ENCODE data around the gene ABCA3. TPM values are rescaled to one million over a fixed set of nuclear protein-coding genes. Genes with fewer than 3 reads are reported as not detected.

The ABCA3 gene
- total and polyA plus RNA-seq, 2 of the 8 experiments (the other 6 are each of a cell fraction or from before 2014, with no cell fraction given) = 5.7 to 7.9 TPM

DNA sequence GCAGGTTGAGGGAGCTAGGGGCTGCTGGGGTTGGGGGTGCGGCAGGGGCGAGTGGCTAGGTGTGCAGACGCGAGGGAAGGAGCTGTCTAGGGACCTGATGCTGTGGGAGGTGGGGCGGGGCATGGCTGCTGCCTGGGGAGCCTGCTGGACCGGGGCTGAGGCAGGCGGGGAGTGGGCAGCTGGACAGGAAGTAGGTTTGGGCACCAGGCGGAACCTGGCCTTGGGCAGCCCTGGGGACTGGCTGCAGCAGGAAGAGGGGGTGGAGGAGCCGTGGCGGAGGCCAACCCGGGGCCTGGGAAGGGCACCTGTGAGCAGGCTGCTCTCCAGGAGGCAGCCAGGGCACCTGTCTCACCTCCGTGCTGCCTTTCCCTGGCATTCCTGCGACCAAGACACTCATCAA lies 110.2 kb downstream of the ABCA3 start:
- Histone ChIP-seq H2BK5ac (ENCODE audit: low read depth, low read length) (no peak overlapping the region), H3K23ac (ENCODE audit: insufficient read length) (no peak overlapping the region), H3K4me1 (replicated peaks in 1 of 4; ENCODE audit: control insufficient read depth in 3 of 4, insufficient read depth in 4 of 4, low read length in 3 of 4) (no peaks in the 10 kb centered on the region), H2BK120ac (replicated peaks; ENCODE audit: low read depth, low read length) (no peak overlapping the region), H3K23me2 (ENCODE audit: low read depth, low read length) (no peaks in the 10 kb centered on the region), H2AK5ac (ENCODE audit: low read depth, low read length) (no peak overlapping the region), H3K4me3 (ENCODE audit: extremely low read depth in 1 of 4, insufficient read depth in 2 of 4, low read depth in 3 of 4, low read length in 4 of 4) (no peak overlapping the region), H3K9ac (replicated peaks in 1 of 4; ENCODE audit: extremely low read depth in 1 of 4, low read depth in 3 of 4, low read length in 3 of 4) (no peak overlapping the region), H4K8ac (ENCODE audit: extremely low read depth, insufficient read depth, low read length) (no peak overlapping the region), H3K9me3 (ENCODE audit: insufficient read depth in 2 of 2, low read depth in 1 of 2, low read length in 1 of 2) (no peaks in the 10 kb centered on the region), H3K14ac (ENCODE audit: insufficient read length) (no peak overlapping the region), H3K18ac (ENCODE audit: extremely low read depth, low read length) (no peak overlapping the region), H4K5ac (ENCODE audit: insufficient read length, low read depth, low read length) (no peak overlapping the region), H3K4me2 (ENCODE audit: insufficient read depth in 1 of 2, low read depth in 2 of 2, low read length in 2 of 2) (no peak overlapping the region), H3K79me2 (ENCODE audit: control insufficient read depth in 1 of 2, insufficient read depth in 2 of 2, low read length in 2 of 2) (peaks cover 0 to 16% of the 10 kb centered on the region in 2 experiments; a peak in 1 of 4 replicates), H2BK15ac (ENCODE audit: low read length) (no peak overlapping the region), H4K91ac (replicated peaks; ENCODE audit: insufficient read length, low read length) (no peak overlapping the region), H2BK12ac (ENCODE audit: low read depth, low read length) (no peak overlapping the region), H3K27me3 (replicated peaks in 1 of 4; ENCODE audit: control insufficient read depth in 3 of 4, extremely low read depth in 1 of 4, insufficient read depth in 3 of 4, low read length in 3 of 4) (no peaks in the 10 kb centered on the region), H4K20me1 (replicated peaks in 1 of 2; ENCODE audit: control insufficient read depth in 1 of 2, insufficient read depth in 2 of 2, low read length in 2 of 2) (peaks cover 9 to 21% of the 10 kb centered on the region in 2 experiments), H3K56ac (replicated peaks; ENCODE audit: insufficient read length, low read depth, low read length) (no peak overlapping the region), H3K79me1 (ENCODE audit: low read depth, low read length) (peaks cover 3% of the 10 kb centered on the region; the same call in 1 of the 2 replicates), H3K27ac (ENCODE audit: low read depth, low read length) (no peak overlapping the region), H3K4ac (replicated peaks; ENCODE audit: insufficient read length, low read depth, low read length) (no peak overlapping the region), H2AFZ (ENCODE audit: low read length) (no peak overlapping the region), H3K36me3 (ENCODE audit: control insufficient read depth in 2 of 4, insufficient read depth in 4 of 4, low read length in 3 of 4) (peaks cover 3 to 52% (median 5%) of the 10 kb centered on the region in 4 experiments; a peak in 5 of 8 replicates), H2BK20ac (ENCODE audit: low read length) (no peak overlapping the region)
- DNase-seq (ENCODE audit: low read depth in 1 of 2, low spot score in 2 of 2) (no peak), FAIRE-seq (no peak)
- CTCF ChIA-PET (ENCODE audit: partially characterized antibody) = interaction anchor here (2.5 kb wide), 1 partner anchor 36 kb away, joined by 7 read pairs; no protein-coding TSS in a partner anchor
- POLR2A ChIA-PET (ENCODE audit: partially characterized antibody) = interaction anchor here (1.3 to 6.7 kb wide), 8 partner anchors 9 to 62 kb away, joined by 4 to 37 read pairs (median 5); partner anchors contain the start of genes BRICD5, ECI1 and PGP
- WGBS, 2 experiments (ENCODE audit: extremely low coverage in 1 of 2, insufficient coverage in 1 of 2, insufficient read length in 1 of 2, insufficient replicate concordance in 2 of 2, low coverage in 1 of 2, low lambda C conversion rate in 2 of 2, missing lambda C conversion rate in 1 of 2) = 93% methylated on average over 9 of the region's 13 CpGs; no CpG with 5 or more reads in 1 of the 2 experiments
- TF ChIP-seq HDAC6 (IDR thresholded peaks at IDR 0.05; ENCODE audit: low read depth, low read length) = no peak
- TF ChIP-seq JUND (IDR thresholded peaks at IDR 0.05; ENCODE audit: low read length) = no peak
- TF ChIP-seq TCF12 (IDR thresholded peaks at IDR 0.05; ENCODE audit: low read depth, low read length) = no peak
- no peak for TF ChIP-seq JUN (IDR thresholded peaks at IDR 0.05; ENCODE audit: low read depth, low read length)
- no peak for TF ChIP-seq BCL11A (IDR thresholded peaks at IDR 0.05; ENCODE audit: low read depth in 2 of 2, low read length in 2 of 2)
- TF ChIP-seq FOSL1 (IDR thresholded peaks at IDR 0.05; ENCODE audit: insufficient read depth, low read depth, low read length) = no peak
- no peak for TF ChIP-seq ZNF274 (IDR thresholded peaks at IDR 0.05; ENCODE audit: borderline replicate concordance, extremely low read depth, low read length)
- TF ChIP-seq RBBP5 (IDR thresholded peaks at IDR 0.05; ENCODE audit: borderline replicate concordance, low read depth, low read length) = no peak
- no peak for TF ChIP-seq BACH1 (IDR thresholded peaks at IDR 0.05; ENCODE audit: low read length)
- TF ChIP-seq CBX8 (IDR thresholded peaks at IDR 0.05; ENCODE audit: borderline replicate concordance, low read depth, low read length) = no peak
- no peak for TF ChIP-seq CBX5 (IDR thresholded peaks at IDR 0.05; ENCODE audit: low read depth, low read length)
- no peak for TF ChIP-seq SP2 (IDR thresholded peaks at IDR 0.05; ENCODE audit: low read length)
- no peak for TF ChIP-seq GABPA (IDR thresholded peaks at IDR 0.05; ENCODE audit: borderline replicate concordance, insufficient read depth, low read length)
- no peak for TF ChIP-seq SP4 (IDR thresholded peaks at IDR 0.05; ENCODE audit: low read length)

Measured in H1 (cell line).